ENCODE results near the gene DYNC1H1. TPM values are rescaled to one million over a fixed set of nuclear protein-coding genes. Genes with fewer than 3 reads are reported as not detected.

Gene DYNC1H1
- total and polyA plus RNA-seq, 2 of the 13 experiments (the other 11 are each of a cell fraction or from before 2014, with no cell fraction given): 74.4 to 239 TPM

- TF ChIP-seq PPARG (CRISPR knock-in tag; conservative IDR thresholded peaks at IDR 0.05) (no peak), ZNF720 (CRISPR knock-in tag; IDR thresholded peaks at IDR 0.05) (no peak), MBD4 (IDR thresholded peaks at IDR 0.05; ENCODE audit: borderline replicate concordance, low read length) (no peak), ZNF143 (CRISPR knock-in tag; IDR thresholded peaks at IDR 0.05) (peak; percentile 56; the same call in 1 of the 2 replicates), MTA3 (CRISPR knock-in tag; IDR thresholded peaks at IDR 0.05) (no peak), CAMTA2 (CRISPR knock-in tag; IDR thresholded peaks at IDR 0.05; ENCODE audit: borderline replicate concordance) (no peak), SMC3 (IDR thresholded peaks at IDR 0.05; ENCODE audit: low read length) (peak; percentile 73), ZNF746 (CRISPR knock-in tag; IDR thresholded peaks at IDR 0.05) (no peak; the same call in 1 of the 2 replicates), THAP8 (CRISPR knock-in tag; IDR thresholded peaks at IDR 0.05; ENCODE audit: borderline replicate concordance) (no peak), DDIT3 (CRISPR knock-in tag; IDR thresholded peaks at IDR 0.05) (no peak), ZNF468 (CRISPR knock-in tag; IDR thresholded peaks at IDR 0.05) (no peak), ZFYVE20 (CRISPR knock-in tag; IDR thresholded peaks at IDR 0.05; ENCODE audit: borderline replicate concordance, low read depth) (no peak)
- TF ChIP-seq, protein P1, sequence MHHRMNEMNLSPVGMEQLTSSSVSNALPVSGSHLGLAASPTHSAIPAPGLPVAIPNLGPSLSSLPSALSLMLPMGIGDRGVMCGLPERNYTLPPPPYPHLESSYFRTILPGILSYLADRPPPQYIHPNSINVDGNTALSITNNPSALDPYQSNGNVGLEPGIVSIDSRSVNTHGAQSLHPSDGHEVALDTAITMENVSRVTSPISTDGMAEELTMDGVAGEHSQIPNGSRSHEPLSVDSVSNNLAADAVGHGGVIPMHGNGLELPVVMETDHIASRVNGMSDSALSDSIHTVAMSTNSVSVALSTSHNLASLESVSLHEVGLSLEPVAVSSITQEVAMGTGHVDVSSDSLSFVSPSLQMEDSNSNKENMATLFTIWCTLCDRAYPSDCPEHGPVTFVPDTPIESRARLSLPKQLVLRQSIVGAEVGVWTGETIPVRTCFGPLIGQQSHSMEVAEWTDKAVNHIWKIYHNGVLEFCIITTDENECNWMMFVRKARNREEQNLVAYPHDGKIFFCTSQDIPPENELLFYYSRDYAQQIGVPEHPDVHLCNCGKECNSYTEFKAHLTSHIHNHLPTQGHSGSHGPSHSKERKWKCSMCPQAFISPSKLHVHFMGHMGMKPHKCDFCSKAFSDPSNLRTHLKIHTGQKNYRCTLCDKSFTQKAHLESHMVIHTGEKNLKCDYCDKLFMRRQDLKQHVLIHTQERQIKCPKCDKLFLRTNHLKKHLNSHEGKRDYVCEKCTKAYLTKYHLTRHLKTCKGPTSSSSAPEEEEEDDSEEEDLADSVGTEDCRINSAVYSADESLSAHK (CRISPR knock-in tag; IDR thresholded peaks at IDR 0.05; ENCODE audit: borderline replicate concordance): no peak
- TF ChIP-seq, protein P2, sequence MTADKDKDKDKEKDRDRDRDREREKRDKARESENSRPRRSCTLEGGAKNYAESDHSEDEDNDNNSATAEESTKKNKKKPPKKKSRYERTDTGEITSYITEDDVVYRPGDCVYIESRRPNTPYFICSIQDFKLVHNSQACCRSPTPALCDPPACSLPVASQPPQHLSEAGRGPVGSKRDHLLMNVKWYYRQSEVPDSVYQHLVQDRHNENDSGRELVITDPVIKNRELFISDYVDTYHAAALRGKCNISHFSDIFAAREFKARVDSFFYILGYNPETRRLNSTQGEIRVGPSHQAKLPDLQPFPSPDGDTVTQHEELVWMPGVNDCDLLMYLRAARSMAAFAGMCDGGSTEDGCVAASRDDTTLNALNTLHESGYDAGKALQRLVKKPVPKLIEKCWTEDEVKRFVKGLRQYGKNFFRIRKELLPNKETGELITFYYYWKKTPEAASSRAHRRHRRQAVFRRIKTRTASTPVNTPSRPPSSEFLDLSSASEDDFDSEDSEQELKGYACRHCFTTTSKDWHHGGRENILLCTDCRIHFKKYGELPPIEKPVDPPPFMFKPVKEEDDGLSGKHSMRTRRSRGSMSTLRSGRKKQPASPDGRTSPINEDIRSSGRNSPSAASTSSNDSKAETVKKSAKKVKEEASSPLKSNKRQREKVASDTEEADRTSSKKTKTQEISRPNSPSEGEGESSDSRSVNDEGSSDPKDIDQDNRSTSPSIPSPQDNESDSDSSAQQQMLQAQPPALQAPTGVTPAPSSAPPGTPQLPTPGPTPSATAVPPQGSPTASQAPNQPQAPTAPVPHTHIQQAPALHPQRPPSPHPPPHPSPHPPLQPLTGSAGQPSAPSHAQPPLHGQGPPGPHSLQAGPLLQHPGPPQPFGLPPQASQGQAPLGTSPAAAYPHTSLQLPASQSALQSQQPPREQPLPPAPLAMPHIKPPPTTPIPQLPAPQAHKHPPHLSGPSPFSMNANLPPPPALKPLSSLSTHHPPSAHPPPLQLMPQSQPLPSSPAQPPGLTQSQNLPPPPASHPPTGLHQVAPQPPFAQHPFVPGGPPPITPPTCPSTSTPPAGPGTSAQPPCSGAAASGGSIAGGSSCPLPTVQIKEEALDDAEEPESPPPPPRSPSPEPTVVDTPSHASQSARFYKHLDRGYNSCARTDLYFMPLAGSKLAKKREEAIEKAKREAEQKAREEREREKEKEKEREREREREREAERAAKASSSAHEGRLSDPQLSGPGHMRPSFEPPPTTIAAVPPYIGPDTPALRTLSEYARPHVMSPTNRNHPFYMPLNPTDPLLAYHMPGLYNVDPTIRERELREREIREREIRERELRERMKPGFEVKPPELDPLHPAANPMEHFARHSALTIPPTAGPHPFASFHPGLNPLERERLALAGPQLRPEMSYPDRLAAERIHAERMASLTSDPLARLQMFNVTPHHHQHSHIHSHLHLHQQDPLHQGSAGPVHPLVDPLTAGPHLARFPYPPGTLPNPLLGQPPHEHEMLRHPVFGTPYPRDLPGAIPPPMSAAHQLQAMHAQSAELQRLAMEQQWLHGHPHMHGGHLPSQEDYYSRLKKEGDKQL (CRISPR knock-in tag; IDR thresholded peaks at IDR 0.05; ENCODE audit: low read depth): no peak
- TF ChIP-seq, protein P3, sequence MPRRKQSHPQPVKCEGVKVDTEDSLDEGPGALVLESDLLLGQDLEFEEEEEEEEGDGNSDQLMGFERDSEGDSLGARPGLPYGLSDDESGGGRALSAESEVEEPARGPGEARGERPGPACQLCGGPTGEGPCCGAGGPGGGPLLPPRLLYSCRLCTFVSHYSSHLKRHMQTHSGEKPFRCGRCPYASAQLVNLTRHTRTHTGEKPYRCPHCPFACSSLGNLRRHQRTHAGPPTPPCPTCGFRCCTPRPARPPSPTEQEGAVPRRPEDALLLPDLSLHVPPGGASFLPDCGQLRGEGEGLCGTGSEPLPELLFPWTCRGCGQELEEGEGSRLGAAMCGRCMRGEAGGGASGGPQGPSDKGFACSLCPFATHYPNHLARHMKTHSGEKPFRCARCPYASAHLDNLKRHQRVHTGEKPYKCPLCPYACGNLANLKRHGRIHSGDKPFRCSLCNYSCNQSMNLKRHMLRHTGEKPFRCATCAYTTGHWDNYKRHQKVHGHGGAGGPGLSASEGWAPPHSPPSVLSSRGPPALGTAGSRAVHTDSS (CRISPR knock-in tag; conservative IDR thresholded peaks at IDR 0.05): no peak
- TF ChIP-seq, protein P4, sequence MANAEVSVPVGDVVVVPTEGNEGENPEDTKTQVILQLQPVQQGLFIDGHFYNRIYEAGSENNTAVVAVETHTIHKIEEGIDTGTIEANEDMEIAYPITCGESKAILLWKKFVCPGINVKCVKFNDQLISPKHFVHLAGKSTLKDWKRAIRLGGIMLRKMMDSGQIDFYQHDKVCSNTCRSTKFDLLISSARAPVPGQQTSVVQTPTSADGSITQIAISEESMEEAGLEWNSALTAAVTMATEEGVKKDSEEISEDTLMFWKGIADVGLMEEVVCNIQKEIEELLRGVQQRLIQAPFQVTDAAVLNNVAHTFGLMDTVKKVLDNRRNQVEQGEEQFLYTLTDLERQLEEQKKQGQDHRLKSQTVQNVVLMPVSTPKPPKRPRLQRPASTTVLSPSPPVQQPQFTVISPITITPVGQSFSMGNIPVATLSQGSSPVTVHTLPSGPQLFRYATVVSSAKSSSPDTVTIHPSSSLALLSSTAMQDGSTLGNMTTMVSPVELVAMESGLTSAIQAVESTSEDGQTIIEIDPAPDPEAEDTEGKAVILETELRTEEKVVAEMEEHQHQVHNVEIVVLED (CRISPR knock-in tag; IDR thresholded peaks at IDR 0.05; ENCODE audit: borderline replicate concordance): 0 out of 2 replicates have a peak, but pooled peaks have one; percentile 23
These were observed 3.2 kb upstream of the DYNC1H1 start (continued) for GRCh38 chr14:101961011-101961721.
